GM19452 (cell line): ENCODE measurements around the gene MOCS2.

ENCODE experiments used
- ATAC-seq: cut with Tn5 transposase; IDR thresholded peaks from one replicate; pipeline ENCODE4 v1.9.1; 2021; ENCODE audit not compliant: unreplicated experiment

MOCS2 gene

DNA sequence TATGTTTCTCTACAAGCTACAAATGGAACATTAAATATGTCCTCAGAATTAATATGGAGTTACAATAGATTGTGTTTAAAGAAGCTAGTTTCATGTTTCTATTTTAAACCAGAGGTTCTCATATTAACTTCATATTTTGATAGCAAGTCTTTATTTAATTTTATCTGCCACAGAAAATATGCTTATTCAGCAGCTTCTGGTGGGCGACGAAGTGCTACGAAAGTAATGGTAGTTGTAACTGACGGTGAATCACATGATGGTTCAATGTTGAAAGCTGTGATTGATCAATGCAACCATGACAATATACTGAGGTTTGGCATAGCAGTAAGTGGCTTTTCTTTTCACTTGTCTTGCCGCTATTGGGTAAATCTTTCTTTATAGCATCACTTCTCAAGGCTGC, 54.2 kb downstream of the MOCS2 start:
- ATAC-seq, result no peak

DNA sequence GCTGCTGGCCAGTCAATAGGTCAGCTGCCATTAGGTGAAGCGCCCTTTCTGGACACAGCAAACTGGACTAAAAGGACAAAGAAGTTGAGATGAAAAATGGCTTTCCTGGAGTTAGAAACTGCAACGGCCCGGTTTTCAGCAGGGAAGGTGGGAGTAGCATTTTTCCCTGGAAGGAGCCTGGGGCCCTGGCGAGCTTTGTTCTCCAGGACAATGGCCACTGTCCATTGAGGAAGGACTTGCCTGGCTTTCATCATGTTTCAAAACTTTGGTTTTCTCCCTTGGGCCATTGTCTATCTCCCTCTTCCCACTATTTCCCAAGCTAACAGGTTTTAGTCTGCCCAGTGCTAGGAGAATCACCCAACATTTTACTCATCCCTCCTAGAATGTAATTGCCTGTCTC, 56.2 kb downstream of the MOCS2 start:
- ATAC-seq, result no peak

DNA sequence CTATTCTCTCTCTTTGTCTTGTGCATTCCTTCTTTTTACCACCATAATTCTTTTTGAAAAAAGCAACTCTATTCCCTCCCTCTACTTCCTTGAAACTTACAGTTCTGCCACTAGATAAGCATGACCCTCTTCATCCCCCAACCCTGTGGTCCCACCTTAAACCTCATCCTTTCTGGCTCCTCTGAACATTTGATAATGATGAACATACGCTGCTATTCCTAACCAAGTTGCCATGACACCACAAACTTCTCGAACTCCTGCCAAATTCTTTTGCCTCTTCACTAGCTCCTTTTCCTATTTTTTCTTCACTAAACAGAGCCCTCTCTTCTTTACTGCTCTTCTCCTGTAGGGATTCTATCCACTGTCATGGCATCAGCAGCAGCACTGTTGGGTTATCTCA, 57.1 kb downstream of the MOCS2 start:
- ATAC-seq, result no peak

DNA sequence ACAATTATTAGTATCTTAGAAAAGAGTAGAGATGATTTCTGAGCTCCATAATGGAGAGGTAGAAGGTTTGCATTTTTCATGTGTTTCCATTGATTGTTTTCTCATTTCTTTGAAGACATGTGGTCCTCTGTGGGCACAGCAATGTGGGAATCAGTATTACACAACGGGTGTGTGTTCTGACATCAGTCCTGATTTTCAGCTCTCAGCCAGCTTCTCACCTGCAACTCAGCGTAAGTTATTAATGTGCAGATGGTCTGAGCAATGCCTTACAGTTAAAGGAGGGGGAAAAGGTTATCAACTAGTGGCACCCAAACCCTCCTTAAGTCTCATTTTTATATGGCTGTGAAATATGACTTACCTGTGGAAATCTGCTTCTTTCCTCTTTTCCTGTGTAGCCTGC, 61.3 kb downstream of the MOCS2 start:
- ATAC-seq, result no peak
